Activated CD8-positive, alpha-beta T cell treated with anti-CD3 and anti-CD28 coated beads for 36 hours (primary cell): Measurements from ENCODE around the gene ABHD16A. TPM values are rescaled to one million over a fixed set of nuclear protein-coding genes. Genes with fewer than 3 reads are reported as not detected.

ENCODE experiments used
- ATAC-seq: fragments of 200-7000 bp; cut with Tn5 transposase; one replicate; pipeline ENCODE4 v1.10.0; 2021; ENCODE audit warnings: mild to moderate bottlenecking, moderate library complexity
- CTCF ChIA-PET: fragments of 350-600 bp; sonication (Branson Sonifier 250); formaldehyde crosslinking; loops from one replicate; lab custom pipeline; 2021; ENCODE audit warnings: antibody characterized with exemption; lab: Charles Lee
- POLR2A ChIA-PET: fragments of 350-600 bp; sonication (Branson Sonifier 250); formaldehyde crosslinking; loops from one replicate; lab custom pipeline; 2021; ENCODE audit warnings: antibody characterized with exemption; lab: Charles Lee
- DNase-seq: peaks from one replicate; pipeline ENCODE4 v3.0.0-alpha.2; 2020
- H3K27ac Mint-ChIP-seq: one replicate; pipeline ENCODE4 v1.8.0; 2021; ENCODE audit warnings: mild to moderate bottlenecking, mixed read lengths
- H3K27me3 Mint-ChIP-seq: one replicate; pipeline ENCODE4 v1.8.0; 2021; ENCODE audit warnings: mixed read lengths
- H3K36me3 Mint-ChIP-seq: one replicate; pipeline ENCODE4 v1.8.0; 2021; ENCODE audit warnings: low read depth, mixed read lengths
- H3K4me1 Mint-ChIP-seq: one replicate; pipeline ENCODE4 v1.8.0; 2021; ENCODE audit warnings: low read depth, mixed read lengths
- H3K4me3 Mint-ChIP-seq: one replicate; pipeline ENCODE4 v1.8.0; 2021; ENCODE audit warnings: mild to moderate bottlenecking, moderate library complexity, mixed read lengths
- H3K9me3 Mint-ChIP-seq: one replicate; pipeline ENCODE4 v1.8.0; 2021; ENCODE audit warnings: mixed read lengths
- CTCF ChIP-seq: fragments of 200-600 bp; IDR thresholded peaks from one replicate; pipeline ENCODE4 v1.8.0; 2022; ENCODE audit warnings: antibody characterized with exemption, mild to moderate bottlenecking
- intact Hi-C: fragments of 100-400 bp; cut with micrococcal nuclease; formaldehyde crosslinking; loops from one replicate; pipeline ENCODE4 v1.10.0; 2022
- total RNA-seq, 2 experiments: library from RNA; stranded (reverse); gene quantifications; one replicate each; pipeline ENCODE4 v1.2.3, GENCODE V29; 2021

Gene ABHD16A
- total RNA-seq, 2 experiments from 2014 or later = 23.7 to 24.3 TPM

DNA sequence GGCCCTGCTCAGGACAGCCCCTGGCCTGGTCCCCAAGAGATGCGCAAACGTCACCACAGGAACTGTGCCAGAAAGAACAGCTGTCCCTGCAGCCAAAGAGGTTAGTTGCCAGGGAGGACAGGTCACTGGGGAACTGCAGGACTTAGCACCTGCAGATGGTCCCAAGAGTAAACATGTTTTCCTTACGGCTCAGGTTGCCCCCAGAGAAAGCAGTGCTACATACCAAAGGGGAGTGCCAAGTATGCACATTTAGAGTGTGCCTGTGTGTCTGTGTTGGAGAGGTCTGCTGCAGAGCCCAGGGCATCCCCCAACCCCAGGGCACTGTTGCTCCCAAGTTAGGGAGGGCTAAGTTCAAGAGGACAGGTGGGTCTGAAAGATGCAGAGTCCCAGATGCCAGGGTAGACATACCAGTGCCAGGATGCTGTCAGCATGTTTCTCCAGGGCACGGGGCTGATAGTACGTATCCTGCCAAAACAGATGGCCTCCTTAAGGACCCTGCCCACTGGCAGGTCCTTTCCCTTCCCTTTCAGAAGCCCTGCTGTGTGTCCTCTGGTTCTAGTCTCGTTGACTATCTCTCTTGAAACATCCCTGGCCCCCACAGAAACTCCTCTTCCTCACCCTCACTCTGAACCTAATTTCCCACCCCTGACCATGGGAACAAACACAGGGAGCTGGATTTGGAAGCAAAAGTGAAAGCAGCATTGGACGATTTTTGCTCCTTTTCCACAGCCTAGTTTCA is 1.3 kb downstream of the ABHD16A start:
- peaks cover 29% of the 10 kb centered on the region for H3K4me1 Mint-ChIP-seq
- ChIA-PET POLR2A (interaction anchor here (0.8 to 3.4 kb wide), 9 partner anchors 10 to 134 kb away, joined by 3 to 13 read pairs (median 5); partner anchors contain the start of genes CSNK2B, GPANK1 and LY6G5C), CTCF (interaction anchor here (1.2 to 2.8 kb wide), 2 partner anchors 11 to 103 kb away, joined by 3 to 9 read pairs; no protein-coding TSS in a partner anchor)
- peaks cover 12% of the 10 kb centered on the region for H3K36me3 Mint-ChIP-seq
- peak overlapping the region; percentile 94 for H3K27ac Mint-ChIP-seq
- TF ChIP-seq CTCF = no peak
- H3K4me3 Mint-ChIP-seq = peak overlapping the region; percentile 95
- H3K9me3 Mint-ChIP-seq = no peaks in the 10 kb centered on the region
- intact Hi-C loops = no loop called here
- no peaks in the 10 kb centered on the region for H3K27me3 Mint-ChIP-seq
- no peak for DNase-seq
- ATAC-seq = no peak

- Mint-ChIP-seq H3K27ac (no peak overlapping the region), H3K4me1 (peaks cover 29% of the 10 kb centered on the region), H3K4me3 (peak overlapping the region; percentile 95), H3K9me3 (no peaks in the 10 kb centered on the region), H3K27me3 (no peaks in the 10 kb centered on the region), H3K36me3 (peaks cover 15% of the 10 kb centered on the region)
- ChIA-PET POLR2A (interaction anchor here (1.5 to 3.4 kb wide), 2 partner anchors 35 to 105 kb away, joined by 3 to 13 read pairs; partner anchors contain the start of genes CSNK2B and GPANK1), CTCF (interaction anchor here (1.1 to 2.8 kb wide), 2 partner anchors 10 to 185 kb away, joined by 3 to 9 read pairs; no protein-coding TSS in a partner anchor)
- DNase-seq (no peak), ATAC-seq (no peak)
- no peak for TF ChIP-seq CTCF
- intact Hi-C loops = no loop called here
Measured at GRCh38 chr6:31700740-31701401, 2.3 kb downstream of the ABHD16A start.

DNA sequence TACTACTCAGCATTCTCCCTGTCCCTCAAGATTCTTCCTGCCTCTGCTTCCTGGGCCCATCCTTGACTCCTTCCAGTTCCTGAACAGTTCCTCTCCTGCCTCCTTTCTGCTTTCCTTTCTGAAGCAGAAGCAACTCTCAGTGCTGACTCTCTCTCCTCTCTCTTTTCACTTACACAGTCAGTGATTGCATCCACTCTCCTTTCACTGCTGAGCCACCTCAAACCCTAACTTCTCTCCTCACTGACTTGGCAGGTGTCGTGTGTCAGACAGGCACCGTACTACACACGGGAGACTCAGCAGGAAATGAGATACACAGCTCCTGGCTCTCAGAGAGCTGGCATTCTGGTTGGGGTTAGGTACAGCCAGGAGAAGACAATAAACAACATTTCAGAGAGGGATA is 5.6 kb downstream of the ABHD16A start:
- TF ChIP-seq CTCF = no peak
- peak overlapping the region; percentile 53 for H3K27ac Mint-ChIP-seq
- DNase-seq = peak; percentile 11
- peak; percentile 32 for ATAC-seq
- ChIA-PET CTCF (no interaction called here), POLR2A (interaction anchor here (0.7 to 1.4 kb wide), 2 partner anchors 9 to 20 kb away, joined by 3 read pairs; no protein-coding TSS in a partner anchor)
- no peak overlapping the region for H3K4me3 Mint-ChIP-seq
- H3K4me1 Mint-ChIP-seq = peaks cover 25% of the 10 kb centered on the region
- H3K9me3 Mint-ChIP-seq = no peaks in the 10 kb centered on the region
- H3K27me3 Mint-ChIP-seq = no peaks in the 10 kb centered on the region
- intact Hi-C loops = no loop called here
- peaks cover 23% of the 10 kb centered on the region for H3K36me3 Mint-ChIP-seq

GRCh38 chr6:31693535-31693934 is 9.6 kb downstream of the ABHD16A start:
- no peak for TF ChIP-seq CTCF
- H3K9me3 Mint-ChIP-seq = no peaks in the 10 kb centered on the region
- POLR2A ChIA-PET = interaction anchor here (0.7 to 2.4 kb wide), 4 partner anchors 29 to 227 kb away, joined by 3 to 6 read pairs (median 4); partner anchors contain the start of genes GPANK1 and MSH5
- no peak overlapping the region for H3K4me3 Mint-ChIP-seq
- no peak for DNase-seq
- no peak for ATAC-seq
- intact Hi-C loops = no loop called here
- H3K27me3 Mint-ChIP-seq = no peaks in the 10 kb centered on the region
- H3K27ac Mint-ChIP-seq = no peak overlapping the region
- peaks cover 15% of the 10 kb centered on the region for H3K4me1 Mint-ChIP-seq
- H3K36me3 Mint-ChIP-seq = peaks cover 22% of the 10 kb centered on the region
- CTCF ChIA-PET = interaction anchor here (1.7 to 2.0 kb wide), 2 partner anchors 12 to 23 kb away, joined by 4 to 5 read pairs; partner anchors contain the start of genes LY6G5B and LY6G5C
